Smooth muscle cell (in vitro differentiated cells): ENCODE results near the gene NEU1. TPM values are rescaled to one million over a fixed set of nuclear protein-coding genes. Genes with fewer than 3 reads are reported as not detected.

Experiments
- DNase-seq: peaks from one replicate; lab custom pipeline; 2025; ENCODE audit not compliant: unreplicated experiment; lab: John Stamatoyannopoulos, UW
- H2AFZ ChIP-seq: fragments of 200-600 bp; sonication (generic); 2 replicates; pipeline ENCODE4 v1.6.0; 2016; ENCODE audit warnings: antibody characterized with exemption, low read depth, mild to moderate bottlenecking
- H3F3A ChIP-seq: fragments of 200-600 bp; sonication (generic); 2 replicates; pipeline ENCODE4 v1.6.0; 2017; ENCODE audit warnings: antibody characterized with exemption, low read depth
- H3K27ac ChIP-seq: fragments of 200-600 bp; sonication (generic); 2 replicates; pipeline ENCODE4 v1.5.1; 2016; ENCODE audit warnings: low read depth, mild to moderate bottlenecking
- H3K27me3 ChIP-seq: fragments of 200-600 bp; sonication (generic); 2 replicates; pipeline ENCODE4 v1.6.1; 2016; ENCODE audit warnings: low read depth, mild to moderate bottlenecking
- H3K36me3 ChIP-seq: fragments of 200-600 bp; sonication (generic); 2 replicates; pipeline ENCODE4 v1.5.1; 2016; ENCODE audit warnings: low read depth
- H3K4me1 ChIP-seq: fragments of 200-600 bp; sonication (generic); 2 replicates; pipeline ENCODE4 v1.5.1; 2016; ENCODE audit warnings: low read depth
- H3K4me2 ChIP-seq: fragments of 200-600 bp; sonication (generic); 2 replicates; pipeline ENCODE4 v1.6.0; 2016; ENCODE audit warnings: mild to moderate bottlenecking
- H3K4me3 ChIP-seq: fragments of 200-600 bp; sonication (generic); 2 replicates; pipeline ENCODE4 v1.5.1; 2016; ENCODE audit warnings: mild to moderate bottlenecking
- H3K79me2 ChIP-seq: fragments of 200-600 bp; sonication (generic); 2 replicates; pipeline ENCODE4 v1.6.0; 2016; ENCODE audit warnings: low read depth, mild to moderate bottlenecking
- H3K9ac ChIP-seq: fragments of 200-600 bp; sonication (generic); 2 replicates; pipeline ENCODE4 v1.6.0; 2016; ENCODE audit warnings: low read depth
- H3K9me3 ChIP-seq: fragments of 200-600 bp; sonication (generic); replicated peaks from 2 replicates; pipeline ENCODE4 v1.5.1; 2016; ENCODE audit warnings: low read depth
- H4K20me1 ChIP-seq: fragments of 200-600 bp; sonication (generic); 2 replicates; pipeline ENCODE4 v1.6.0; 2016; ENCODE audit warnings: low read depth
- WGBS: methylation state at CpG from one replicate; pipeline ENCODE4 v1.1.7; 2016; ENCODE audit warnings: low lambda C conversion rate; 5-methylcytosine and 5-hydroxymethylcytosine counted together
- polyA plus RNA-seq: library from polyadenylated mRNA; unstranded; fragments of >200 nt; fragmentation: Nextera tagmentation; extraction: Ambion mirVana; gene quantifications from 2 replicates; pipeline ENCODE4 v1.2.1, GENCODE V29; 2016
- total RNA-seq: library from RNA; depleted of rRNA; stranded (reverse); fragments of >200 nt; gene quantifications from 2 replicates; pipeline ENCODE4 v1.2.3, GENCODE V29; 2014
- TF ChIP-seq, protein P1 (sequence below): fragments of 200-600 bp; sonication (generic); IDR thresholded peaks from 2 replicates; pipeline ENCODE4 v1.5.1; 2017; ENCODE audit warnings: borderline replicate concordance, mild to moderate bottlenecking, antibody characterized with exemption; ENCODE audit not compliant: insufficient read depth, poor library complexity, severe bottlenecking

NEU1 gene
- total and polyA plus RNA-seq, 2 experiments from 2014 or later = 47.5 to 52.7 TPM

DNA sequence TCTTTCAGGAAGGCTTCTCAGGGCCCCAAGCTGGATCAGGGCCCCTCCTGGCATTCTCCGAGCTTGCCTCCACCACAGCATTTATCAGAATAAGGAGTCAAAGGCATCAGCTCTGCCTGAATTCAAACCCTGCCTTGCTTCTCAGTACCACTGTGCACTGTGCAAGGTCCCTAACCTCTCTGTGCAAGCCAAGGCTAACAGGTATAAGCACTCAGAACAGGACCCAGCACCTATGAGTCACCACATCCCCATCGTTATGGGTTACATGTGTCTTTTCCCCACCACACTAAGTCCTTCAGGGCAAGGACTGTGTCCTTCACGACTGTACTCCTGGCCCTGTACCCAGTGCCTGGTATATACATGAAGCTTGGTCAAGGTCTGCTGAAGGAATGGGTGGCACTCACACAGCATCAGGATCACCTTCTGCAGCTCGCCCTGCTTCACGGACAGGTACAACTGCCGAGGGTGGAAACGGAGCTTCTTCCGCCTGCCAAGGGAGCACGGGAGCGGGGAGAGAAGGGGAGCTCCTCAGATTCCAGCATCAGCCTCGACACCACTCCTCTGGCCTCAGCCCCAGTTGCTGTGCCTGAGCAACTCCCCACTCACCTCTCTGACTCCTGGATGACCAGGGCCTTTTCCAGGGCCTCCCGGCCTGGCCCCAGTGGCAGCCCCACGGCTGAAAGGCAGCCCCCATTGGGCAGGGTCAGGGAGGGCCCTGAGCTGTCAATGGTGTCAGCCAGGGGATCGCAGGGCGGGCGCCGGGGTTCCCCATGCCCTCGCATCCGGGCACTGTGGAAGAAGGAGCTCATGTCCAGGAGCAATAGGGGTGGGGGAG, 24.8 kb upstream of the NEU1 start:
- Histone ChIP-seq H3K27me3 (no peaks in the 10 kb centered on the region), H3F3A (no peaks in the 10 kb centered on the region), H4K20me1 (no peaks in the 10 kb centered on the region), H3K27ac (no peak overlapping the region), H3K4me1 (no peaks in the 10 kb centered on the region), H2AFZ (no peak overlapping the region), H3K9me3 (no peaks in the 10 kb centered on the region), H3K36me3 (no peaks in the 10 kb centered on the region), H3K4me2 (no peak overlapping the region), H3K4me3 (no peak overlapping the region), H3K9ac (no peak overlapping the region), H3K79me2 (no peaks in the 10 kb centered on the region)
- 97% methylated on average over 14 of the region's 19 CpGs for WGBS
- TF ChIP-seq, protein P1, sequence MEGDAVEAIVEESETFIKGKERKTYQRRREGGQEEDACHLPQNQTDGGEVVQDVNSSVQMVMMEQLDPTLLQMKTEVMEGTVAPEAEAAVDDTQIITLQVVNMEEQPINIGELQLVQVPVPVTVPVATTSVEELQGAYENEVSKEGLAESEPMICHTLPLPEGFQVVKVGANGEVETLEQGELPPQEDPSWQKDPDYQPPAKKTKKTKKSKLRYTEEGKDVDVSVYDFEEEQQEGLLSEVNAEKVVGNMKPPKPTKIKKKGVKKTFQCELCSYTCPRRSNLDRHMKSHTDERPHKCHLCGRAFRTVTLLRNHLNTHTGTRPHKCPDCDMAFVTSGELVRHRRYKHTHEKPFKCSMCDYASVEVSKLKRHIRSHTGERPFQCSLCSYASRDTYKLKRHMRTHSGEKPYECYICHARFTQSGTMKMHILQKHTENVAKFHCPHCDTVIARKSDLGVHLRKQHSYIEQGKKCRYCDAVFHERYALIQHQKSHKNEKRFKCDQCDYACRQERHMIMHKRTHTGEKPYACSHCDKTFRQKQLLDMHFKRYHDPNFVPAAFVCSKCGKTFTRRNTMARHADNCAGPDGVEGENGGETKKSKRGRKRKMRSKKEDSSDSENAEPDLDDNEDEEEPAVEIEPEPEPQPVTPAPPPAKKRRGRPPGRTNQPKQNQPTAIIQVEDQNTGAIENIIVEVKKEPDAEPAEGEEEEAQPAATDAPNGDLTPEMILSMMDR = no peak
- DNase-seq = no peak

DNA sequence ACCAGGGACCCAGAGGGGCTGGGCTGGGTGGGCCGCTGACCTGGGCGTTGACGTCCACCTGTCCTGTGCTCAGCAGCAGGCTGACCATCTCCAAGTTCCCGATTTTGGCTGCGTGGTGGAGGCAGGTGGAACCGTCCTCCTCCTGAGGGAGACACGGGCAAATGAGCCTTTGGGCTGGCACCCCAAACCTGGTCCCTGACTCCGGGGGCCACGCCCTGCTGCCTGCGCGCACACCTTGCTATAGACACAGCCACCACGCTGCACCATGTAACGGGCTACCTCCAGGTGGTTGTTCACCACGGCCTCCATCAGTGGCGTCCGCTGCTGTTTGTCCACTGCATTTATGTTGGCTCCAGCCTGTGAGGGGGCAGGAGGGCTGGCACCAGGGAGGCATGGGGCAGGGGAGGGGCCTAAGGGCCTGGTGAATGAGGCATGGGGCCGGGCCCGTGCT, 23.9 kb upstream of the NEU1 start:
- no peak overlapping the region for H3K4me3 ChIP-seq
- no peak overlapping the region for H2AFZ ChIP-seq
- no peaks in the 10 kb centered on the region for H3K9me3 ChIP-seq
- no peak overlapping the region for H3K27ac ChIP-seq
- no peak overlapping the region for H3K4me2 ChIP-seq
- DNase-seq = no peak
- no peaks in the 10 kb centered on the region for H4K20me1 ChIP-seq
- H3F3A ChIP-seq = no peaks in the 10 kb centered on the region
- TF ChIP-seq, protein P1 = no peak
- 98% methylated on average over 18 of the region's 18 CpGs for WGBS
- H3K4me1 ChIP-seq = no peaks in the 10 kb centered on the region
- no peaks in the 10 kb centered on the region for H3K79me2 ChIP-seq
- no peak overlapping the region for H3K9ac ChIP-seq
- H3K36me3 ChIP-seq = no peaks in the 10 kb centered on the region
- no peaks in the 10 kb centered on the region for H3K27me3 ChIP-seq

DNA sequence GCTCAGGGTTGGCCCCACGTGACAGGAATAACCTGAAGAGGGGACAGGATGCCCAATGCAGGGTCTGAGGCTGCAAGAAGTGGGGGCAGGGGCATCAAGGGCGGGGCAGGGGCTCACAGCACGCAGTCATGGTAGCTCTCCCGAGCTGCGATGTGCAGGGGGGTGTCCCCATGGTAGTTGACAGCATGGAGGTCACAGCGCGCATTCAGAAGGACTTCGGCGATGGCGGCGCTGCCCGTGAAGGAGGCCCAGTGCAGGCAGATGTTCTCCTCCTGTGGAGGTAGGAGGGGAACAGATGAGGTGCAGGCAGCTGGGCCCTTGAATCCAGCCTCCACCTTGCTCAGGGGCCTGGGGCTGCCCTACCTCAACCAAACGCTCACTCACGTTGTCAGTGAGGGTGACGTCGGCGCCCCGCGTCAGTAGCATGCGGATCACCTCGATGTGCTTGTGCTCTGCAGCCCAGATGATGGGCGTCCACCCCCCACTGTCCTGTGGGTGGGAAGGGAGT, 22.0 kb upstream of the NEU1 start:
- no peak overlapping the region for H3K4me2 ChIP-seq
- H3K4me3 ChIP-seq = no peak overlapping the region
- H3K27ac ChIP-seq = no peak overlapping the region
- TF ChIP-seq, protein P1 = no peak
- no peak for DNase-seq
- no peaks in the 10 kb centered on the region for H3F3A ChIP-seq
- H3K79me2 ChIP-seq = no peaks in the 10 kb centered on the region
- 97% methylated on average over 22 of the region's 22 CpGs for WGBS
- no peaks in the 10 kb centered on the region for H3K4me1 ChIP-seq
- H2AFZ ChIP-seq = no peak overlapping the region
- no peaks in the 10 kb centered on the region for H3K9me3 ChIP-seq
- no peaks in the 10 kb centered on the region for H3K36me3 ChIP-seq
- H3K27me3 ChIP-seq = no peaks in the 10 kb centered on the region
- H4K20me1 ChIP-seq = no peaks in the 10 kb centered on the region
- H3K9ac ChIP-seq = no peak overlapping the region
